SK-N-SH treated with all-trans-retinoic acid at 6 μM for 48 hours (cell line): Measurements from ENCODE around the gene ITGB2.

ENCODE experiments used
- ATAC-seq: fragments of 200-7000 bp; cut with Tn5 transposase; 3 replicates; pipeline ENCODE4 v1.9.1; 2020; ENCODE audit warnings: mild to moderate bottlenecking, moderate library complexity
- ARNTL ChIP-seq: fragments of 450-650 bp; formaldehyde crosslinking; IDR thresholded peaks from 2 replicates; pipeline ENCODE4 v1.5.0; 2020; ENCODE audit warnings: low read depth, mild to moderate bottlenecking, moderate library complexity, borderline replicate concordance
- BACH2 ChIP-seq: fragments of 250-450 bp; sonication (Bioruptor Pico); IDR thresholded peaks from 2 replicates; pipeline ENCODE4 v1.9.0; 2021; ENCODE audit warnings: mild to moderate bottlenecking, borderline replicate concordance
- CSRNP3 ChIP-seq: fragments of 250-450 bp; sonication (Bioruptor Pico); IDR thresholded peaks from 2 replicates; pipeline ENCODE4 v1.5.1; 2021; ENCODE audit warnings: mild to moderate bottlenecking, moderate library complexity
- ESRRG ChIP-seq: fragments of 250-450 bp; sonication (Bioruptor Pico); IDR thresholded peaks from 2 replicates; pipeline ENCODE4 v1.6.1; 2021; ENCODE audit warnings: mild to moderate bottlenecking
- GLIS3 ChIP-seq: fragments of 250-450 bp; sonication (Bioruptor Pico); IDR thresholded peaks from 2 replicates; pipeline ENCODE4 v1.5.0; 2020; ENCODE audit warnings: mild to moderate bottlenecking, moderate library complexity
- ISL1 ChIP-seq: fragments of 250-450 bp; sonication (Bioruptor Pico); IDR thresholded peaks from 2 replicates; pipeline ENCODE4 v2.1.2; 2022; ENCODE audit warnings: mild to moderate bottlenecking, moderate library complexity
- OSR1 ChIP-seq: fragments of 250-450 bp; sonication (Bioruptor Pico); IDR thresholded peaks from 2 replicates; pipeline ENCODE4 v1.8.0; 2022; ENCODE audit warnings: moderate library complexity, mild to moderate bottlenecking, inconsistent platforms
- POU6F1 ChIP-seq: fragments of 250-450 bp; sonication (Bioruptor Pico); IDR thresholded peaks from 2 replicates; pipeline ENCODE4 v1.8.0; 2021; ENCODE audit warnings: low read depth, mild to moderate bottlenecking, moderate library complexity, borderline replicate concordance
- PPARA ChIP-seq: fragments of 250-450 bp; sonication (Bioruptor Pico); IDR thresholded peaks from 2 replicates; pipeline ENCODE4 v1.5.0; 2020; ENCODE audit warnings: mild to moderate bottlenecking, borderline replicate concordance
- RARB ChIP-seq: fragments of 250-450 bp; sonication (Bioruptor Pico); IDR thresholded peaks from 2 replicates; pipeline ENCODE4 v1.8.0; 2021; ENCODE audit warnings: mild to moderate bottlenecking, moderate library complexity
- SNAI2 ChIP-seq: fragments of 250-450 bp; sonication (Bioruptor Pico); IDR thresholded peaks from 2 replicates; pipeline ENCODE4 v1.5.0; 2020; ENCODE audit warnings: mild to moderate bottlenecking, moderate library complexity
- TCF4 ChIP-seq: fragments of 250-450 bp; sonication (Bioruptor Pico); IDR thresholded peaks from 2 replicates; pipeline ENCODE4 v1.8.0; 2021; ENCODE audit warnings: mild to moderate bottlenecking, moderate library complexity, borderline replicate concordance
- TOX ChIP-seq: fragments of 250-450 bp; sonication (Bioruptor Pico); IDR thresholded peaks from 2 replicates; pipeline ENCODE4 v1.8.0; 2021; ENCODE audit warnings: mild to moderate bottlenecking, moderate library complexity, borderline replicate concordance
- TSHZ2 ChIP-seq: fragments of 250-450 bp; sonication (Bioruptor Pico); IDR thresholded peaks from 2 replicates; pipeline ENCODE4 v1.5.0; 2020; ENCODE audit warnings: mild to moderate bottlenecking, moderate library complexity
- ZC3H10 ChIP-seq: fragments of 250-450 bp; sonication (Bioruptor Pico); IDR thresholded peaks from 2 replicates; pipeline ENCODE4 v1.5.1; 2021; ENCODE audit warnings: mild to moderate bottlenecking, moderate library complexity
- ZFP3 ChIP-seq: fragments of 250-450 bp; sonication (Bioruptor Pico); IDR thresholded peaks from 2 replicates; pipeline ENCODE4 v1.5.0; 2020; ENCODE audit warnings: mild to moderate bottlenecking, moderate library complexity
- ZFP30 ChIP-seq: fragments of 450-650 bp; formaldehyde crosslinking; IDR thresholded peaks from 2 replicates; pipeline ENCODE4 v1.5.0; 2022; ENCODE audit warnings: mild to moderate bottlenecking, moderate library complexity
- ZNF565 ChIP-seq: fragments of 450-650 bp; formaldehyde crosslinking; conservative IDR thresholded peaks from 2 replicates; pipeline ENCODE4 v1.5.0; 2020; ENCODE audit warnings: low read depth, mild to moderate bottlenecking, moderate library complexity
- TF ChIP-seq, protein P1 (sequence below): fragments of 250-450 bp; sonication (Bioruptor Pico); IDR thresholded peaks from 2 replicates; pipeline ENCODE4 v1.8.0; 2020; ENCODE audit warnings: mild to moderate bottlenecking, moderate library complexity, borderline replicate concordance
- TF ChIP-seq, protein P2 (sequence below): fragments of 250-450 bp; sonication (Bioruptor Pico); IDR thresholded peaks from 2 replicates; pipeline ENCODE4 v1.5.1; 2020; ENCODE audit warnings: low read depth, mild to moderate bottlenecking, moderate library complexity

The ITGB2 gene

GRCh38 chr21:44894687-44895302 is 25.9 kb downstream of the ITGB2 start:
- TF ChIP-seq, protein P1, sequence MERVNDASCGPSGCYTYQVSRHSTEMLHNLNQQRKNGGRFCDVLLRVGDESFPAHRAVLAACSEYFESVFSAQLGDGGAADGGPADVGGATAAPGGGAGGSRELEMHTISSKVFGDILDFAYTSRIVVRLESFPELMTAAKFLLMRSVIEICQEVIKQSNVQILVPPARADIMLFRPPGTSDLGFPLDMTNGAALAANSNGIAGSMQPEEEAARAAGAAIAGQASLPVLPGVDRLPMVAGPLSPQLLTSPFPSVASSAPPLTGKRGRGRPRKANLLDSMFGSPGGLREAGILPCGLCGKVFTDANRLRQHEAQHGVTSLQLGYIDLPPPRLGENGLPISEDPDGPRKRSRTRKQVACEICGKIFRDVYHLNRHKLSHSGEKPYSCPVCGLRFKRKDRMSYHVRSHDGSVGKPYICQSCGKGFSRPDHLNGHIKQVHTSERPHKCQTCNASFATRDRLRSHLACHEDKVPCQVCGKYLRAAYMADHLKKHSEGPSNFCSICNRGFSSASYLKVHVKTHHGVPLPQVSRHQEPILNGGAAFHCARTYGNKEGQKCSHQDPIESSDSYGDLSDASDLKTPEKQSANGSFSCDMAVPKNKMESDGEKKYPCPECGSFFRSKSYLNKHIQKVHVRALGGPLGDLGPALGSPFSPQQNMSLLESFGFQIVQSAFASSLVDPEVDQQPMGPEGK (CRISPR knock-in tag): no peak
- TF ChIP-seq BACH2 (CRISPR knock-in tag) (no peak), TCF4 (no peak), TOX (CRISPR knock-in tag) (no peak), ZNF565 (CRISPR knock-in tag) (no peak), RARB (CRISPR knock-in tag) (no peak)
- no peak for ATAC-seq

DNA sequence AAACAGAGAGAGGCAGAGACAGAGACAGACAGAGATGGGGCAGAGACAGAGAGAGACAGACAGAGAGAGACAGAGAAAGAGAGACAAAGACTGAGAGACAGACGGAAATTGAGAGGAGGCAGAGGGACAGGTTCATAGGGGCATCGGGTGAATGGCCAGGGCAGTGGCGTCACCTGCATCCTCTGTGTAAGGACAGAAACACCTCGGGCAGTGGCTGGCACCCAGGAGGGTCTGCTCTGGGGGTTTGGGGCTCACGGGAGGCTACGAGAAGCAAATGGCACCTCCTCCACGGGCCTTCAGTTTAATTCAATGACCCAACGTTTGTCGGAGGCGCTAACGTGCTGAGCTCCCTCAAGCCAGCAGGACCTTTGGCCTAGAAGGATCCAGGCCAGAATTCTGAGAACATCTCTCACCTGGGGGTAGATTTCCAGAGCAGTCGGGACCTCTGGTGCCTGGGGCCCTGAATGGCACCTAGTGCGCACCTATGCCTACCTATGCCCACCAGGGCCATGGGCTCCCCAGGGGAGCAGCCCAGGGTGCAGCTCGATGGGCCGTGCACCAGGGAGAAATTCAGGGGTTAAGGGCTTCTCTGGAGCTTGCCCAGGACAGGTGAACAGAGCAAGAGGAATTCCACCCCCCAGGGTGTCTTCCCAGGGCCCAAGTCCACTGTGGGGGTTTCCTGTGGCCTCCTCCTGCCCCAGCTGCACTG is 26.6 kb downstream of the ITGB2 start:
- no peak for ATAC-seq
- TF ChIP-seq ZFP3 (CRISPR knock-in tag): no peak
- no peak for TF ChIP-seq ZNF565 (CRISPR knock-in tag)
- no peak for TF ChIP-seq GLIS3
- no peak for TF ChIP-seq ESRRG (CRISPR knock-in tag)
- no peak for TF ChIP-seq TCF4
- TF ChIP-seq CSRNP3 (CRISPR knock-in tag): no peak
- TF ChIP-seq ARNTL: no peak
- no peak for TF ChIP-seq ZC3H10 (CRISPR knock-in tag)
- TF ChIP-seq POU6F1: no peak
- TF ChIP-seq RARB (CRISPR knock-in tag): no peak
- TF ChIP-seq, protein P2, sequence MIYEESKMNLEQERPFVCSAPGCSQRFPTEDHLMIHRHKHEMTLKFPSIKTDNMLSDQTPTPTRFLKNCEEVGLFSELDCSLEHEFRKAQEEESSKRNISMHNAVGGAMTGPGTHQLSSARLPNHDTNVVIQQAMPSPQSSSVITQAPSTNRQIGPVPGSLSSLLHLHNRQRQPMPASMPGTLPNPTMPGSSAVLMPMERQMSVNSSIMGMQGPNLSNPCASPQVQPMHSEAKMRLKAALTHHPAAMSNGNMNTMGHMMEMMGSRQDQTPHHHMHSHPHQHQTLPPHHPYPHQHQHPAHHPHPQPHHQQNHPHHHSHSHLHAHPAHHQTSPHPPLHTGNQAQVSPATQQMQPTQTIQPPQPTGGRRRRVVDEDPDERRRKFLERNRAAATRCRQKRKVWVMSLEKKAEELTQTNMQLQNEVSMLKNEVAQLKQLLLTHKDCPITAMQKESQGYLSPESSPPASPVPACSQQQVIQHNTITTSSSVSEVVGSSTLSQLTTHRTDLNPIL (CRISPR knock-in tag): no peak
- TF ChIP-seq SNAI2 (CRISPR knock-in tag): no peak

GRCh38 chr21:44893278-44893556 is 27.5 kb downstream of the ITGB2 start:
- peak; percentile 6; the same call in 1 of the 3 replicates for ATAC-seq
- TF ChIP-seq TSHZ2 (CRISPR knock-in tag): no peak
- no peak for TF ChIP-seq ZFP30 (CRISPR knock-in tag)
- no peak for TF ChIP-seq PPARA (CRISPR knock-in tag)
- no peak for TF ChIP-seq ESRRG (CRISPR knock-in tag)
- TF ChIP-seq GLIS3: no peak
- TF ChIP-seq, protein P1 (CRISPR knock-in tag): no peak
- TF ChIP-seq BACH2 (CRISPR knock-in tag): no peak
- TF ChIP-seq, protein P2 (CRISPR knock-in tag): no peak
- no peak for TF ChIP-seq OSR1 (CRISPR knock-in tag)
- TF ChIP-seq ISL1 (CRISPR knock-in tag): no peak
- no peak for TF ChIP-seq ZNF565 (CRISPR knock-in tag)
- no peak for TF ChIP-seq POU6F1
- TF ChIP-seq TOX (CRISPR knock-in tag): no peak
- TF ChIP-seq TCF4: no peak
- TF ChIP-seq, all 23 proteins: peak for 0
